HK-2 (cell line): ENCODE results near the gene AKT3.
"Not testable (repeated sequence)": the region's sequence is repeated elsewhere in the genome, so short reads cannot be mapped to it uniquely, and the experiment has no call there.

Experiments
- DNase-seq: peaks from one replicate; pipeline ENCODE4 v3.0.0-alpha.2; 2018; ENCODE audit not compliant: unreplicated experiment

The AKT3 gene

DNA sequence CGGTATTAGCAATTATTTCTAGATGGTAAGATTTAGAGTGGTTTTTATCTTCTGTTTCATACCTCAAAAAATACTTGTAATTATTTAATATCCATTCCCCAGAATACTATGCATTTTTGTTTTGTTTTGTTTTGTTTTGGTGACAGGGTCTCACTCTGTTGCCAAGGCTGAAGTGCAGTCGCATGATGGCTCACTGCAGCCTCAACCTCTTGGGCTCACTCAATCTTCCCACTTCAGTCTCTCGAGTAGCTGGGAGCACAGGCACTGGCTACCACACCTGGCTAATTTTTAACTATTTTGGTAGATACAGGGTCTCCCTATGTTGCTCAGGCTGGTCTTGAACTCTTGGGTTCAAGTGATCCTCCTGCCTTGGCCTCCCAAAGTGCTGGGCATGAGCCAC, 252.7 kb downstream of the AKT3 start:
- DNase-seq = peak; percentile 46

DNA sequence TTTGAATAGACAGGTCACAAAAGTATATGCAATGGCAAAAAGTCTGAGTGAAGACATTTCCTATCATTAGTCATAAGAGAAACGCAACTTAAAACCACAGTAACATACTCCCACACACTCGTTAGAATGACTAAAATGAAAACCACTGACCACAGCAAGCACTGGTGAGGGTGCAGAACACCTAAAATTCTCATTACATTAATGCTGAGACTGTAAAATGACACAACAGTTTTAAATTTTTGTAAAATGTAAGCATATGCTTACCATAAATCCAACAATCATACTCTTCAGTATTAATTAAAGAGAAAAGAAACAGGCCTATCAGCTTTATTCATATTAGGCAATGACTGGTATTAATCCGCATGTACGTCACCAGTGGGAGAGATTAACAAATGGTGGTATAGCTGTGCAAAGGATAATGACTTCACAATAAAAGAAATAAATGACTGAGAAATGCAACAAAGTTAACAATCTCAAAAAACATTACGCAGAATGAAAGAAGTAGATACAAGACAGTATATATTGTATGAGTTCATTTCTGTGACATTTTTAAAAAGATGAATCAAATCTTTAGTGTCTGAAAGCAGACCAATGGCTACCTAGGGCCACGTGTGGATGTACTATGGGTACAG, 253.5 kb downstream of the AKT3 start:
- peak; percentile 12 for DNase-seq

DNA sequence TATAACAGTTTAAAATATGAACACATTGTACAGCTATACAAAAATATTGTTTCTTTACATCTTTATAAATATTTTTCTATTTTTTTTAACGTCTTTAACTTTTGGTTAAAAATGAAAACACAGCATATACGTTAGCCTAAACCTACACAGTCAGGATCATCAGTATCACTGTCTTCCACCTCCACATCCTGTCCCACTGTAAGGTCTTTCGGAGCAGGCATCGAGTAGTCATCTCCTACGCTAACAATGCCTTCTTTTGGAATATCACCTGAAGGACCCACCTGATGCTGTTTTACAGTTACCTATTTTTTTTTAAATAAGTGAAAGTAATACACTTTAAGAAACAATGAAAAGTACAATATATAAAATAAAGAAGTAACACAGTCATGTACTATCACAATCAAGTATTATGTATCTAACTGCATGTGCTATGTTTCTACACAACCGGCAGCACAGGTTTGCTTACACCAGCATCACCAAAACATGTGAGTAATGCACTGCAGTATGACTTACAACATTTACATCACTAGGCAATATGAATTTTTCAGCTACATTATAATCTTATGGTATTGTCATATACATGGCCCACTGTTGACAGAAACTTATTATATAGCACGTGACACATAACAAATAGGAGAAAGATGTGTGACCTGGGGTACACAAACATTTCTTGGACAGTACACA, 254.4 kb downstream of the AKT3 start:
- no peak for DNase-seq

DNA sequence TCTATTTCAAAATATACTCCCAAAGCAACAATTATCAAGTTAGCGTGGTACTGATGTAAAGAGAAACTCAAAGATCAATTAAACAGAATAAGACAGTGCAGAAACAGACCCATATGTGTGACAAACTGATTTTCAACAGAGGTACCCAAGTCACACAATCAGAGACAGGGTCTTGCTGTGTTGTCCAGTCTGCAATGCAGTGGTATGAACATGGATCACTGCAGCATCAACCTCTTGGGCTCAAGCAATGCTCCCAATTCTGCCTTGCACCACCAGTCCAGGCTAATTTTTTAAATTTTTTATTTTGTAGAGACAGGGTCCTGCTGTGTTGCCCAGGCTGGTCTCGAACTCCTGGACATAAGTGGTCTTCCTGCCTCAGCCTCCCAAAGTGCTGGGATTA, 255.6 kb downstream of the AKT3 start:
- no peak for DNase-seq

DNA sequence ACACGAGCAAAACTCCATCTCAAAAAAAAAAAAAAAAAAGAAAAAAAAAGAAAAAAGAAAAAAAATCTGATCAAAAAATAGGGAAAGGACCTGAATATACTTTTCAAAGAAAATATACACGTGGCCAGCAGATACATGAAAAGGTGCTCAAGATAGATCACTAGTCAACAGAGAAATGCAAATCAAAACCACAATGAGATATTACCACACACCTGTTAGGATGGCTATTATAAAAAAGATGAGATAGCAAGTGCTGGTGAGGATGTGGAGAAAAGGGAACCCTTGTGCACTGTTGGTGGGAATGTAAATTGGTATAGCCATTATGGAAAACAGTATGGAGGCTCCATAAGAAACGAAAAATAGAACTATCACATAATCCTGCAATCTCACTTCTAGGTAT, 260.8 kb downstream of the AKT3 start:
- not testable (repeated sequence) for DNase-seq

DNA sequence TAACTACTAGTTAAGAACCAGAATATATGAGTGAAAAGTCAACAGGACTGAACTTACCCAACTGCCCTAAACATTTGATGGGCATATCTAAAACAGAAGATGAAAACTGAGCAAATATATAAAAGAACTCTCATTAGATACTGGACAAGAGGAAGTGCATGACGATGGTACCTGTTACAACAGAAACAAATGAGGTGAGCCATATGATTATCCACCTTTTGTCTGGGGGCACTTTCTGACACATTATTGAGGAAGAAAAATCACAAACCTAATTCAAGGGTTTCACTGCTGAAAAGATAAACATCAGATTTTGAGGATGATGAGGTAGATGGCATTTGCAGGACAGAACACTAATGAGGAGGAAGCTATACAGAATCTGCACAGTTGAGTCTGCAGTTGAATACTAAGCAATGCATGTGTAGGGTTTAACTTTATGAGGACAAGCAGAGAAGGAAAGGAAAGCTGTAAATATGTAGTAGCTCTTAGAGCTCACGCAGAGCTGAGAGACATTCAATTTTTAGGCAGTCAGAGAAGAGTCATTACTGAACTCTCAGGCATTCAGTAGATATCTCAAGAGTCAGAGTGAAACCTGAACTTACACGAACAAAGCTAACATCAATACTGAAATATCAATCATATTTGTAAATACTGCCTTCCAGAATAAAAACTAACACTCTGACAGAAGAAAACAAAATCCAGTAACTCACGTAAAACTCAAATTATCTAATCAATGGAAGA, 262.1 kb downstream of the AKT3 start:
- DNase-seq = no peak

DNA sequence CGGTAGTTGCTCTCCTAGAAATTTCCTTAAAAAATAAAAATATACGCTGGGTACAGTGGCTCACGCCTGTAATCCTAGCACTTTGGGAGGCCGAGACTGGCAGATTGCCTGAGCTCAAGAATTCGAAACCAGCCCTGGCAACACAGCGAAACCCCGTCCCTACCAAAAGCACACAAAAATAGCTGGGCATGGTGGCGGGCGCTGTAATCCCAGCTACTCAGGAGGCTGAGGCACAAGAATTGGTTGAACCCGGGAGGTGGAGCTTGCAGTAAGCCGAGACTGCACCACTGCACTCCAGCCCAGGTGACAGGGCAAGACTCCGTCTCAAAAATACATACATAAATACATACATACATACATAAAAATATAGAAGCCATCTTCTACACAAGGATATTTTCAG, 262.8 kb downstream of the AKT3 start:
- DNase-seq = no peak

DNA sequence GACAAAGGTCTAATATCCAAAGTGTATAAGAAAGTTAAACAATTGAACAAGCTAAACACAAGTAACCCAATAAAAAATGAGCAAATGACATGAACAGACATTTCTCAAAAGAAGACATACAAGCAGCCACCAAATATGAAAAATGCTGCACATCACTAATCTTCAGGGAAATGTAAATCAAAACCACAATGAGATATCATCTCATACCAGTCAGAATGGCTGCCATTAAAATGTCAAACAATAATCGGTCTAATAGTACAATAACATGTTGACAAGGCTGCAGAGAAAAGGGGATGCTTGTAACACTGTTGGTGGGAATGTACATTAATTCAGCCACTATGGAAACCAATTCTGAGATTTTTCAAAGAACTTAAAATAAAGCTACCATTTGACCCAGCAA, 264.1 kb downstream of the AKT3 start:
- DNase-seq = no peak

DNA sequence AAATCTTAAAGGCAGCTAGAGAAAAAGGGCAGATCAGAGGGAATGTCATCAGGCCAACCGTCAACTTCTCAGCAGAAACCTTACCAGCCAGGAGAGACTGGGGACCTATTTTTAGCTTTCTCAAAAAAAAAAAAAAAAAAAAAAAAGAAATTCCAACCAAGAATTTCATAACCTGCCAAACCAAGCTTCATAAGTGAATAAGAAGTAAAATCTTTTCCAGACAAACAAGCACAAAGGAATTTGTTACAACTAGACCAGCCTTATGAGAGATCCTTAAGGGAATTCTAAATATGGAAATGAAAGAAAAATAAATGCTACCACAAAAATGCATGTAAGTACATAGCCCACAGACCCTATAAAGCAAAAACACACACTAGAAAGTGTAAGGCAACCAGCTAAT, 267.7 kb downstream of the AKT3 start:
- DNase-seq = no peak

DNA sequence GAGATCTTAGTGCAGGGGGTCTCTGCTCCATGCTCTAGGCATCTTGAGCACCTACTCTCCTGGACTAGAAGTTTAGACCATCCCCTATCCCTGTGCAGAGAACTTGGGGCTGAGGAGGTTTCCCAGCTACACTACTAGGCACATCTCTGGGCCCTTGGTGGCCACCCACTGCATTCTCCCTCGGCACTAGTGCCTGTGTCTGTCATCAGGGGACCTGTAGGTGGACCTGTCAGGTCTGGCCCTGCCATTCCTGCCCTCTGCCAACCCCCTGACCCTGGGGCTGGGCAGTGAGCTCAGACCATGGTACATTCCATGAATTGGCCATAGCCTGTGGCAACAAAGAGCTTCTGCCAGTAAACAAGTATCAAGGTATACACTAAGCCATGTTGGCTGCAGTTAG, 269.1 kb downstream of the AKT3 start:
- no peak for DNase-seq

DNA sequence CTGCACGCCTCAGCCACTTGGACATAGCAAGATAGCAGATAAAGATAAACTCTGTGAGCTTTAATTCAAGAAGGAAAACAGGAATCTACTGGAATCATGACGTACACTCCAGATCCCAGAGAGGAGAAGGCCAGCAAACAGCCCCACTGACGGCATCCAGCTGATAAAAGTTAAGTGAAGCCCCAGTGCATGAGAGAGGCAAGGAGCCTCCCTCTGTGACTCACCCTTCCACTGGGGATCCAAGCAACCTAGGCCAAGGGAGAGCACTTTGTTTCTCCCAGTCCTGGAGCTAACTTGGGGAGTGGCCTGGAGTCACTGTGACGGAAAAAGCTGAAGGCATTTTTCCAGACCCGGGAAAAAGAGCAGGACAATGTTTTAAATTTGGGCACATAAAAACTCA, 270.0 kb downstream of the AKT3 start:
- no peak for DNase-seq

DNA sequence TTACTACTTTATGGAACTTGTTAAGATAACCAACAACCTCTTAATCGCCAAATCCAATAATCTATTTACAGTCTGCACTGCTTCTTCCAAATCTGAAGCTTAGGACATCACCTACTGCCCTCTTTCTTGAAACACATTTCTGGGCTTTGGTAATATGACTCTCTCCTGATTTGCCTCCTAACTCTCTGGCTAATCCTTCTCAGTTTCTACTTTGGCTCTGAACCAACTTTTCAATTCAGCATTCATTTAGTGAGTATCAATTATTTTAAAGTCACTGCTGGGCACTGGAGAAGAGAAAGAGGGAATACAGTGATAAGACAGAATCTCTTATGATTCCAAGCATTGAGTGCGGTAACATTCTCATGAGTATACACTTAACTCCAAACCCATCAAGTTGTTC, 275.0 kb downstream of the AKT3 start:
- DNase-seq = no peak

DNA sequence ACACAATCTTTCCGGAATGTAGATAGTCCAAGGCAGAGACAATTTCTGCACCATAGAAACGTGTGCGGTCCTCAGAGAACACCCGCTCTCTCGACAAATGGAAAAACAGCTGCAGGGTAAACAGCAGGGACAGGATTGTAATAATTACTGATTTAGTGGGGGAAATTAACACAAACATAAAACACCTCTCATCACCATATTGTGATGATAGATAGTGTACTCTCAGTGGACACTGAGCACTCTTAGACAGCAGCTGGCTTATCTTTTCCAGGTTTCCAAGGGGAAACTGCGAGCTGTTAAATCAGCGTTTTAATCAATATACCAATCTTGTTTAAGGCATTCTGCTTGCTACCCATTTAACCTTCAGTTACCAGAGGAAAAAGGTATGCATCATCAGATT, 277.1 kb downstream of the AKT3 start:
- DNase-seq = no peak

DNA sequence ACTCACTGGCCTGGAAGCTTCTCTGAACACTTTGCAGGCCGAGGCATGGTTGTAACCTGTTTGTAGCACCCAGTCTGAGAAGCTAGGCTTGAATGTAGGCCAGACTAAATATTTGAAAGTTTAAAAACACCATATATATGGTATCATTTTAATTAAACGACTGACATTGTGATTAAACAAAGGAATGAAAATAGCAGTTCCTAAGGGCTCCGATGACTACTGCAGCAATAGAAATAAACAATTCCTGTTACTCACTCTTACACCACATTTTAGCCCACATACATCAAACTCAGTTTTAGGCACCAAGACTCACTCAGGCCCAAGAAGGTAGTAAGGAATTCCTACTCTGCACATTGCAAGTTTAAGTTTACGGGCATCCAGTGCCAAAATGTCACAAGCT, 281.2 kb downstream of the AKT3 start:
- no peak for DNase-seq

DNA sequence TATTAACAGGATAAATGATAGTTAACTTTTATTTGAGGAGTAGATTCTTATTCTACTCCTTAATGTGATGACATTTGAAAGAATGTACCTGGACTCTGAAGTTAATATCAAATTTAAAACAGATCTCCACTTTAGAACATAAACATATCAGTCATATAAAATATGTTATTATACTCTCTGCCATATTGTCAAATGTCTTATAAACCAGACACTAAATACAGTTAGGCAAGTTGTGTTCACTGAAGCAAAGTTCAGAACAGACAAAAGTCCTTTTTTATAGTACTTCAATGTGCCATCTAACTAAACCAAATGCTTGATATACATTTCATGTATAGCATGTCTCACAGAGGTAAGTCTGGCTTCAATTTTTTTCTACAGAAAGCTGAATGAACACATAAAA, 285.2 kb downstream of the AKT3 start:
- no peak for DNase-seq

DNA sequence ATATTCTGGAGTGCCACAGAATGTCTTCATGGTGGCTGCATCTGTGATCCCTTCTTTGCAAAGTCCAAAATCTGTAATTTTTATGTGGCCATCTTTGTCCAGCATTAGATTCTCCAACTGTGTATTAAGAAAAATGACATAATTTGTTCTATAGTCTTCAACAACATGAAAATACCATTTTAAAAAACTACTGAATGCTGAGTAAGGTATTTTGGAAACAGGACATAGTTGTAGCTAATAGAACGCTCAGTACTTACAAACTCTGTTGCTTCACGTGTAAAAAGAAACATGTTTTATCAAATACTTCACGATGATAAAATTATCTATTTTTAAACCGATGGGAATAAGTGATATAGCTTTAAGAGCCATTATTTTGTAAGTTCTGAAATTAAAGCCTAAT, 286.3 kb downstream of the AKT3 start:
- no peak for DNase-seq

DNA sequence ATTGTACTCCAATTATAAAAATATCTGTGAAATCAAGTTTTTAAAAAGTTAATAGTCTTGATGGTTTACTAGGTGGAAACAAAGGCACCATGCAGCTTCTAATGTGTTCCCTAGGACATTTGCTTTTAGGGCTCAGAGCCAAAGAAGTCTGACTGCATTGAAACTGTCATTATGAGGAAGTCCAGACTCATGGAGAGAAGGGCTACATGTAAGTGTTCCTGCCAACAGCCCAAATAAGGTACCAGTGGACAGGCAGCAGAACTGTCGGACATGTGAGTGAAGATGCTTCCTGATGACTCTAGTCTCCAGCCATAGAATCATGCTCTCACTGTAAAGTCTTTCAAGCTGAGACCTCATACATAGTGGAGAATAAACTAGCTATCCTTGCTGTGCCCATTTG, 287.6 kb downstream of the AKT3 start:
- DNase-seq = no peak

DNA sequence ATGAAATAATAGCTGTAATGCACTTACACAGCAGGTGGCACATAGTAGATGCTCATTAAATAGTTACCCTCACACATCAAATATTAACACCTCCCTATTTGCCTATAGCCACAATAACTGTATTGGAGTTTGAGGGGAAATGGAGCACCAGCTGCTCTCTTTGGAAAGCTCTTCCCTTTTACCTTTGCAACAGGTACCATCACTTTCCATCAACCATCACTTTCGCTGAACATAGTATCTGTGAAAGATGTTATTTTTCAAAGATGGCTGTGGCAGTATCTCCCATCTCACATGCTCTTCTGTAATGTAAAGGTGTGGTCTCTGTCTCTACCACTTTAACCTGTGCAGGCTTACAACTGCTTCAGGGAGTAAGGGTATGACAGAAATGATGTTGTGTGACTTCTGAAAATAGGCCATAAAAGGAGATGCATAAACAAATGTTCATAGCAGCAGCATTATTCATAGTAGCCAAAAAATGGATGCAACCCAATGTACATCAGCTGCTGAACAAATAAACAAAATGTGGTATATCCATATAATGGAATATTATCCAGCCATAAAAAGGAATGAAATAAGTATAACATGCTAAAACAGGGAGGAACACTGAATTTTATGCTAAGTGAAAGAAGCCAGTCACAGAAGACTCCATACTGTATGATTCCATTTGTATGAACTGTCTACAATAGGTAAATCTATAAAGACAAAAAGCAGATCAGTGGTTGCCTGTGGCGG, 288.3 kb downstream of the AKT3 start:
- DNase-seq = no peak

DNA sequence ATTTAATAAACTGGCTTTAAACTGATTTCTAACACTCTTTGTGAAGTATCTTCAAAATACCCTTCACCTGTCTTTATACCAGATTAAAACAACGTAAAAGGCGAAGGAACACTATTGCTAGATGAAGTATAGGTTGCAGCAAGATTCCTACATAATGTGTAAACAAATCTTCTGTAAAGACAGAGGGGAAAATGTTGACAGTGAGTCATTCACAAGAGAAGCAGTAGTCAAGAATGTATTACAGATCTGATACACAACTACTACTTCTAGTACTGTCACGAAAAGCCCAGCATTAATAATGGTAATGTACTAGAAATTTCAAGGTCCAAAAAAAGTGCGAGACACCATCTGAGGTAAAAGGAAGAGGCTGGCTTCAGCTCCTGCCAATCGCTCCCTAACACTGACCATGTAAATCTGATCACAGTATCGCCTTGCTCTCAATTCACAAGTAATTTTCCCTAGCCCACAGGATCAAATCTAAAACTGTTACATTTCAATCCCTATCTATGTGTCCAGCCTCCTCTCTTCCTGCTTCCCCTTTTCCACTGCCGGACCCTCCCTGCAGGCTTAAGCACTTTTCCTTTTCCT, 290.4 kb downstream of the AKT3 start:
- no peak for DNase-seq

DNA sequence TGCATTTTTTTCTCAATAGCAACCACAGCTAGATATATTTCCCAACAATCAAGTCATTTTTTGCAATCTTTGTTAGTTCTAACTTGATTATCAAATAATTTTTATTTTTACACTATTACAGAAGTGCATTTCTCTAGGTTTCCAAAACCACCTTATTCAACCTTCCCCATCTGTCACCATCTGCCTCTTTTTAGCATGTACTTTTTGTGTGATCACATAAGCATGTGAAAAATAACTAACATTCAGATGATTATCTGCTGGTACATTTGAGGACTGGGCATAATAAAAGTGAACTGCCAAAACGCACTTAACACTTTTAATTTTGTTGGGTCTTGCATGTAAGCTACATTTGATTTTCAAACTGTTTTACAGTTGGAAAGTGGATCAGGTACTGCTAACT, 291.5 kb downstream of the AKT3 start:
- DNase-seq = no peak

DNA sequence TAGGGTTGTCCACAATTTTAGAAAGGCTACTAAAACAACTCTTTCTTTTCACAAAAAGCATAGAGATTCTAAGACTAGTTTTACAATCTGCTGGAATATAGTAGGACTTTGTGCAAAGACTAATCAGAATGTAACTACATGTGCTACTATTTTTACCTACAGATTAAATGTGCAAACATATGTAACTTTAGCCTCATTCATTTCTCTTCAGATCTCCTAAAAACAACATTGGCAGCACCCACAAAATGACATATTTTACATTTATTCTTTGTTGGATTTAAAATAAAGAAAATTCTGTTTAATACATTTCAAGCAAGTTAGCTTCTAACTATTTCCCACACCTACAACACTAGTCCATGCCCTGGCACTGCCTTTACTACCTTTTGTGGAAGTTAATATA, 292.2 kb downstream of the AKT3 start:
- no peak for DNase-seq

DNA sequence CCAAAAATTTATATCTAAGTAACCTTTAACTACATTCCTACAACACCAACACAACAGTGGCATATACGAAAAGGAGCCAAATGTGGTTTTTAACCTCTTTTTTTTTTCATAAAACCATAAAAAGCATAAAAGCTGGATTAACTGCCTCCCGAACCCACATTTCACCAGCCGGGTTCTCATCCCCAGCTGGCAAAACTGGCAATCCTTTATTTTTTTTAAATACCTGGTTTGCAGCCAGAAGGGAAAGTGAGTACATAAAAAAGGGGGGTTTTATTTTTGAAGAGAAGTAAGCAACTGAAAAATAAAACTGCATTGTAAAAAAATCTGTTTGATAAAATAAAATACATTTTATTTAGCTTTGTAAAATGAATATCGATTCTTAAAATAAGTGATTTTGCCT, 295.4 kb downstream of the AKT3 start:
- no peak for DNase-seq
